Measurements from ENCODE around the gene FADS3. TPM values are rescaled to one million over a fixed set of nuclear protein-coding genes. Genes with fewer than 3 reads are reported as not detected.
A peak's percentile ranks its signal among the peaks of the same experiment; 100 is the strongest.

Gene FADS3
- total RNA-seq, 1 experiment from 2014 or later: 67.9 TPM

DNA sequence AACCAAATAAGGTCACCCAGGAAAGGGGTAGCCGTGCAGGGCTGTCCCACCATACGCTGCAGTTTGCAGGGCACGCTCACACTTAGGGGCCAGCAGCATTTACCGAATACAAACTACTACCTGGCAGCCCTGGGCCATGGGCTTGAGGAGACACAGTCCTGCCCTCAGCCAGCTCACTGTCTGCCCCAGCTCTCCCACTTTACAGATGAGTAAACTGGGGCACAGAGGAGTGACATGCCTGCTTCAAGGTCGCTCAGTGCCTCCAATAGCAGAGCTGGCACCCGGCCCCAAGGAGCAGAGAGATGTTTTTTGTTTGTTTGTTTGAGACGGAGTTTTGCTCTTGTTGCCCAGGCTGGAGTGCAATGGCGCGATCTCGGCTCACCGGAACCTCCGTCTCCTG lies 2.8 kb downstream of the FADS3 start:
- Histone ChIP-seq H3K9me2 (replicated peaks; ENCODE audit: low read length) (no peaks in the 10 kb centered on the region), H3K27ac (ENCODE audit: low read length) (no peak overlapping the region), H3K4me1 (ENCODE audit: insufficient read depth, low read length) (peaks cover 12% of the 10 kb centered on the region), H3K4me2 (ENCODE audit: low read length) (no peak overlapping the region), H3K79me2 (ENCODE audit: low read length) (peaks cover 10% of the 10 kb centered on the region; the same call in 1 of the 2 replicates), H2AFZ (ENCODE audit: low read length) (no peak overlapping the region), H3K9ac (ENCODE audit: low read length) (no peak overlapping the region), H3F3A (ENCODE audit: low read length, unreplicated experiment) (no peaks in the 10 kb centered on the region), H3K4me3 (ENCODE audit: low read length) (no peak overlapping the region), H3K27me3 (ENCODE audit: low read length) (no peaks in the 10 kb centered on the region), H4K20me1 (ENCODE audit: low read length) (no peaks in the 10 kb centered on the region), H3K36me3 (ENCODE audit: low read depth, low read length) (no peaks in the 10 kb centered on the region), H3K9me3 (ENCODE audit: low read length) (no peaks in the 10 kb centered on the region)
- TF ChIP-seq, protein P1, sequence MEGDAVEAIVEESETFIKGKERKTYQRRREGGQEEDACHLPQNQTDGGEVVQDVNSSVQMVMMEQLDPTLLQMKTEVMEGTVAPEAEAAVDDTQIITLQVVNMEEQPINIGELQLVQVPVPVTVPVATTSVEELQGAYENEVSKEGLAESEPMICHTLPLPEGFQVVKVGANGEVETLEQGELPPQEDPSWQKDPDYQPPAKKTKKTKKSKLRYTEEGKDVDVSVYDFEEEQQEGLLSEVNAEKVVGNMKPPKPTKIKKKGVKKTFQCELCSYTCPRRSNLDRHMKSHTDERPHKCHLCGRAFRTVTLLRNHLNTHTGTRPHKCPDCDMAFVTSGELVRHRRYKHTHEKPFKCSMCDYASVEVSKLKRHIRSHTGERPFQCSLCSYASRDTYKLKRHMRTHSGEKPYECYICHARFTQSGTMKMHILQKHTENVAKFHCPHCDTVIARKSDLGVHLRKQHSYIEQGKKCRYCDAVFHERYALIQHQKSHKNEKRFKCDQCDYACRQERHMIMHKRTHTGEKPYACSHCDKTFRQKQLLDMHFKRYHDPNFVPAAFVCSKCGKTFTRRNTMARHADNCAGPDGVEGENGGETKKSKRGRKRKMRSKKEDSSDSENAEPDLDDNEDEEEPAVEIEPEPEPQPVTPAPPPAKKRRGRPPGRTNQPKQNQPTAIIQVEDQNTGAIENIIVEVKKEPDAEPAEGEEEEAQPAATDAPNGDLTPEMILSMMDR (conservative IDR thresholded peaks at IDR 0.05; ENCODE audit: low read depth, low read length): no peak
- no peak for TF ChIP-seq EZH2phosphoT487 (IDR thresholded peaks at IDR 0.05; ENCODE audit: borderline replicate concordance, low read length)
- no peak for TF ChIP-seq EZH2 (IDR thresholded peaks at IDR 0.05; ENCODE audit: low read length, unreplicated experiment)
- ChIA-PET CTCF (no interaction called here), POLR2A (ENCODE audit: unreplicated experiment) (no interaction called here)
- BruUV-seq (replicated peaks): TSS peak; percentile 16
- intact Hi-C loops (cut with micrococcal nuclease): no loop called here
- no peak for ATAC-seq
- no peak for DNase-seq

DNA sequence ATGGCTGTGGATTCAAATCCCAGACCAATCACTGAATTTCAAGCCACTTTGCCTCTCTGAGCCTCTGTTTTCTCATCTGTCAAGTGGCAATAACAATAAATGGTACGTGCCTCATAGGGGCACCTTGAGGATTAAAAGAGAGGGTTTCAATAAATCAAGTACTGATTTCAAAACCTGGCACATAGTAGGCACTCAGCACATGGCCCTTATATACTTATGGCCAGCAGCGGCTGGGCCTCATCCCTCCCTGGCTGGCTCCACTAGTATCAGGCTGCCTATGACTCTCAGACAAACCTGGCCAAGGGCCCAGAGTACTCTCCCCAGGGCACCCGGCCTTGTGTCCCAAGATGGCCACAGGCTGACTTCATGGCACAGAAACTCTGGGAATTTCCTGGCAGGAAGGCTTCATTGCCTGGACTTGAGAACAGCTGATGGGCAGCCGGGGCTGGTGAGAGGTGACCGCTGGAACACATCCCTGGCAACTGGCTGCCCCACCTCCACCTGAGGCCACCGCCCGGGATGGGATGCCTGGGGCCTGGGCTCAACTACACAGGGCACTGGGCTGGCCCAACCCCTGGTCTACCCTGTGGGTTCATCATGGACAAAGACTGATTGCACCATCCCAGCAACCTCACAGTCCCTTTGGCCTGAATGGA lies 3.4 kb downstream of the FADS3 start:
- H3K9me3 ChIP-seq (ENCODE audit: low read length): no peaks in the 10 kb centered on the region
- H3K27ac ChIP-seq (ENCODE audit: low read length): no peak overlapping the region
- H3F3A ChIP-seq (ENCODE audit: low read length, unreplicated experiment): no peaks in the 10 kb centered on the region
- no peak overlapping the region for H3K4me3 ChIP-seq (ENCODE audit: low read length)
- CTCF ChIA-PET: no interaction called here
- BruUV-seq (replicated peaks): no TSS peak
- ATAC-seq: no peak
- no peaks in the 10 kb centered on the region for H3K36me3 ChIP-seq (ENCODE audit: low read depth, low read length)
- POLR2A ChIA-PET (ENCODE audit: unreplicated experiment): no interaction called here
- no peaks in the 10 kb centered on the region for H3K27me3 ChIP-seq (ENCODE audit: low read length)
- no peak overlapping the region for H2AFZ ChIP-seq (ENCODE audit: low read length)
- no peaks in the 10 kb centered on the region for H4K20me1 ChIP-seq (ENCODE audit: low read length)
- no peak overlapping the region for H3K4me2 ChIP-seq (ENCODE audit: low read length)
- H3K4me1 ChIP-seq (ENCODE audit: insufficient read depth, low read length): peaks cover 12% of the 10 kb centered on the region
- TF ChIP-seq EZH2phosphoT487 (IDR thresholded peaks at IDR 0.05; ENCODE audit: borderline replicate concordance, low read length) (no peak), EZH2 (IDR thresholded peaks at IDR 0.05; ENCODE audit: low read length, unreplicated experiment) (no peak)
- TF ChIP-seq, protein P1 (conservative IDR thresholded peaks at IDR 0.05; ENCODE audit: low read depth, low read length): no peak
- DNase-seq: peak; percentile 47
- intact Hi-C loops (cut with micrococcal nuclease): no loop called here
- no peaks in the 10 kb centered on the region for H3K9me2 ChIP-seq (replicated peaks; ENCODE audit: low read length)
- H3K9ac ChIP-seq (ENCODE audit: low read length): no peak overlapping the region
- H3K79me2 ChIP-seq (ENCODE audit: low read length): peaks cover 10% of the 10 kb centered on the region; the same call in 1 of the 2 replicates

DNA sequence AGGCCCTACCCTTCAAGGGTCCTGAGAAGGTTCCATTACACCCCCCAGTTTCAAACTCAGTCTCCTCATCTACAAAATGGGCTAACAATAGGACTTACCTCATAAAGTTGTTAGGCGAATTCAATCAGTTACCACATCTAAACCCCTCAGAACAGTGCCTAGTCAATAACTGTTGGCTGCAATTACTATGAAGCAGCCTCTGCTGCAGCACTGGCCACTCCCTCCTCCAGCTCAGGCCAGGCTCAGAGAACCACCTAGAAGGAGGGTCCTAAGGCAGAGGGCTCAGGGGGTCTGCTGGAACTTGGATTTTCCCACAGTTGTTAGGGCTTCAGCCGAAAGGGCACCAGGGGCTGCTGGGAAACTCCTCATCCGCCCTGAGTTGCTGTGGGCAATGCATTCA lies 4.7 kb downstream of the FADS3 start:
- TF ChIP-seq EZH2phosphoT487 (IDR thresholded peaks at IDR 0.05; ENCODE audit: borderline replicate concordance, low read length) (no peak), EZH2 (IDR thresholded peaks at IDR 0.05; ENCODE audit: low read length, unreplicated experiment) (no peak)
- TF ChIP-seq, protein P1 (conservative IDR thresholded peaks at IDR 0.05; ENCODE audit: low read depth, low read length): no peak
- peaks cover 12% of the 10 kb centered on the region for H3K4me1 ChIP-seq (ENCODE audit: insufficient read depth, low read length)
- no peaks in the 10 kb centered on the region for H3K36me3 ChIP-seq (ENCODE audit: low read depth, low read length)
- no peak overlapping the region for H3K9ac ChIP-seq (ENCODE audit: low read length)
- ATAC-seq (no peak), DNase-seq (no peak)
- no peak overlapping the region for H2AFZ ChIP-seq (ENCODE audit: low read length)
- ChIA-PET POLR2A (ENCODE audit: unreplicated experiment) (no interaction called here), CTCF (no interaction called here)
- BruUV-seq (replicated peaks): no TSS peak
- no peak overlapping the region for H3K27ac ChIP-seq (ENCODE audit: low read length)
- no peaks in the 10 kb centered on the region for H3K9me2 ChIP-seq (replicated peaks; ENCODE audit: low read length)
- no peak overlapping the region for H3K4me3 ChIP-seq (ENCODE audit: low read length)
- H3F3A ChIP-seq (ENCODE audit: low read length, unreplicated experiment): no peaks in the 10 kb centered on the region
- H3K79me2 ChIP-seq (ENCODE audit: low read length): peaks cover 10% of the 10 kb centered on the region; the same call in 1 of the 2 replicates
- H3K9me3 ChIP-seq (ENCODE audit: low read length): no peaks in the 10 kb centered on the region
- H4K20me1 ChIP-seq (ENCODE audit: low read length): no peaks in the 10 kb centered on the region
- H3K27me3 ChIP-seq (ENCODE audit: low read length): no peaks in the 10 kb centered on the region
- intact Hi-C loops (cut with micrococcal nuclease): no loop called here
- H3K4me2 ChIP-seq (ENCODE audit: low read length): no peak overlapping the region
